HepG2 (cell line): ENCODE results near the gene CBLN3. TPM values are rescaled to one million over a fixed set of nuclear protein-coding genes. Genes with fewer than 3 reads are reported as not detected.

ENCODE experiments used
- ARID4A ChIP-seq: sonication (generic); formaldehyde crosslinking; IDR thresholded peaks from 2 replicates; pipeline ENCODE4 v1.5.0; 2020; ENCODE audit warnings: mild to moderate bottlenecking, missing genetic modification reagents, borderline replicate concordance
- BCL3 ChIP-seq: sonication (generic); formaldehyde crosslinking; IDR thresholded peaks from 2 replicates; pipeline ENCODE4 v1.5.1; 2020; ENCODE audit warnings: mild to moderate bottlenecking, missing genetic modification reagents, moderate library complexity
- BRD4 ChIP-seq: sonication (generic); formaldehyde crosslinking; IDR thresholded peaks from 2 replicates; pipeline ENCODE4 v1.4.0; 2020; ENCODE audit warnings: missing genetic modification reagents
- EEA1 ChIP-seq: sonication (generic); formaldehyde crosslinking; IDR thresholded peaks from 2 replicates; pipeline ENCODE4 v1.5.1; 2020; ENCODE audit warnings: mild to moderate bottlenecking, missing genetic modification reagents, borderline replicate concordance
- FOXA3 ChIP-seq: IDR thresholded peaks from 2 replicates; pipeline ENCODE4 v1.6.1; 2016; ENCODE audit warnings: missing genetic modification reagents, missing compliant biosample characterization
- FOXP1 ChIP-seq, 2 experiments: fragments of 450-650 bp in 1 of 2; IDR thresholded peaks; 2 replicates each; pipeline ENCODE4 v1.6.1; 2017 to 2018; ENCODE audit warnings: antibody characterized with exemption in 1 of 2
- FOXP4 ChIP-seq: sonication (generic); formaldehyde crosslinking; IDR thresholded peaks from 2 replicates; pipeline ENCODE4 v1.4.0; 2020; ENCODE audit warnings: missing genetic modification reagents
- HNRNPUL1 ChIP-seq: fragments of 200-400 bp; formaldehyde crosslinking; IDR thresholded peaks from 2 replicates; pipeline ENCODE4 v1.6.1; 2017; ENCODE audit warnings: low read depth, mild to moderate bottlenecking, low read length, moderate library complexity
- HOMEZ ChIP-seq: IDR thresholded peaks from 2 replicates; pipeline ENCODE4 v1.6.1; 2016; ENCODE audit warnings: low read depth
- MTF1 ChIP-seq: sonication (generic); formaldehyde crosslinking; IDR thresholded peaks from 2 replicates; pipeline ENCODE4 v1.5.0; 2020; ENCODE audit warnings: missing genetic modification reagents
- SIN3B ChIP-seq: fragments of 150-350 bp; IDR thresholded peaks from 2 replicates; pipeline ENCODE4 v1.6.1; 2014; ENCODE audit warnings: low read length
- SMARCE1 ChIP-seq: fragments of 450-650 bp; IDR thresholded peaks from 2 replicates; pipeline ENCODE4 v1.6.1; 2017; ENCODE audit warnings: borderline replicate concordance
- SNAI1 ChIP-seq: sonication (generic); formaldehyde crosslinking; IDR thresholded peaks from 2 replicates; pipeline ENCODE4 v1.5.0; 2020; ENCODE audit warnings: mild to moderate bottlenecking, missing genetic modification reagents, borderline replicate concordance
- SNAPC2 ChIP-seq: sonication (generic); formaldehyde crosslinking; IDR thresholded peaks from 2 replicates; pipeline ENCODE4 v1.8.1; 2022; ENCODE audit warnings: mild to moderate bottlenecking, missing genetic modification reagents
- SOX5 ChIP-seq: IDR thresholded peaks from 2 replicates; pipeline ENCODE4 v1.6.1; 2016; ENCODE audit warnings: borderline replicate concordance
- ZBTB34 ChIP-seq: sonication (generic); formaldehyde crosslinking; IDR thresholded peaks from 2 replicates; pipeline ENCODE4 v1.8.0; 2022; ENCODE audit warnings: mild to moderate bottlenecking, missing genetic modification reagents
- ZNF136 ChIP-seq: sonication (generic); formaldehyde crosslinking; IDR thresholded peaks from 2 replicates; pipeline ENCODE4 v1.8.1; 2022; ENCODE audit warnings: low read depth, mild to moderate bottlenecking, moderate library complexity, missing genetic modification reagents
- ZNF431 ChIP-seq: sonication (generic); formaldehyde crosslinking; IDR thresholded peaks from 2 replicates; pipeline ENCODE4 v1.9.0; 2022; ENCODE audit warnings: missing genetic modification reagents, low read depth, mild to moderate bottlenecking, borderline replicate concordance
- ZNF678 ChIP-seq: sonication (generic); formaldehyde crosslinking; IDR thresholded peaks from 2 replicates; pipeline ENCODE4 v1.4.0; 2020; ENCODE audit warnings: mild to moderate bottlenecking, missing genetic modification reagents
- polyA plus RNA-seq, 8 experiments: library from polyadenylated mRNA; depleted of rRNA in 3 of 8; stranded (reverse) in 7 of 8; unstranded in 1 of 8; fragments of >200 nt; fragmentation: Illumina TruSeq in 4 of 8; extraction: Trizol in 4 of 8; gene quantifications; 2 replicates each; pipeline versions ENCODE4 v1.2.1 to v1.2.3, GENCODE V29; 2011 to 2016; ENCODE audit warnings: low read depth in 4 of 8, missing spikeins in 1 of 8, mixed read lengths in 1 of 8; ENCODE audit not compliant: insufficient read depth in 1 of 8
- total RNA-seq, 5 experiments: library from RNA; depleted of rRNA; stranded (reverse); fragments of >200 nt; fragmentation: Illumina TruSeq; extraction: Trizol; gene quantifications; 2 replicates each; pipeline ENCODE4 v1.2.3, GENCODE V29; 2016; ENCODE audit warnings: low read depth in 1 of 5

Gene CBLN3
- total and polyA plus RNA-seq, 2 of the 13 experiments (the other 11 are each of a cell fraction or from before 2014, with no cell fraction given), result 0.66 to 0.98 TPM

- TF ChIP-seq SMARCE1, result no peak
- peak; percentile 34; the same call in 1 of the 2 replicates for TF ChIP-seq SNAI1
- no peak for TF ChIP-seq BCL3
- TF ChIP-seq MTF1 (CRISPR knock-in tag), result no peak
- no peak; the same call in 1 of the 2 replicates for TF ChIP-seq ZNF136 (CRISPR knock-in tag)
- 0 out of 2 replicates have a peak, but pooled peaks have one; percentile 23 for TF ChIP-seq BRD4
- TF ChIP-seq SOX5, result peak; percentile 36; the same call in 1 of the 2 replicates
- peak; percentile 25; the same call in 1 of the 2 replicates for TF ChIP-seq HOMEZ (CRISPR knock-in tag)
- TF ChIP-seq FOXP4 (CRISPR knock-in tag), result peak; percentile 53; the same call in 1 of the 2 replicates
- TF ChIP-seq HNRNPUL1, result no peak
- TF ChIP-seq SNAPC2 (CRISPR knock-in tag), result 0 out of 2 replicates have a peak, but pooled peaks have one; percentile 34
- TF ChIP-seq ZNF678, result no peak
- peak; percentile 35; the same call in 1 of the 2 replicates for TF ChIP-seq SIN3B
- 0 out of 2 replicates have a peak, but pooled peaks have one; percentile 34 for TF ChIP-seq EEA1 (CRISPR knock-in tag)
- no peak for TF ChIP-seq ZBTB34 (CRISPR knock-in tag)
- peak; percentile 78; the same call in 1 of the 2 replicates for TF ChIP-seq FOXA3 (CRISPR knock-in tag)
- no peak for TF ChIP-seq FOXP1 (IDR thresholded peaks at IDR 0.05)
- peak; percentile 77 for TF ChIP-seq FOXP1 (CRISPR knock-in tag; IDR thresholded peaks at IDR 0.05)
- TF ChIP-seq ARID4A (CRISPR knock-in tag), result peak; percentile 40
- TF ChIP-seq ZNF431 (CRISPR knock-in tag), result no peak
These were observed 744 bp upstream of the CBLN3 start (continued) for GRCh38 chr14:24430143-24430681.
